SK-N-SH (cell line): ENCODE results near the gene POLN.

Experiments
- CHD2 ChIP-seq: fragments of 150-350 bp; IDR thresholded peaks from 2 replicates; pipeline ENCODE4 v1.6.1; 2018; ENCODE audit warnings: low read length; ENCODE audit not compliant: partially characterized antibody
- CTCF ChIP-seq: fragments of 200-600 bp; sonication (generic); IDR thresholded peaks from 2 replicates; pipeline ENCODE4 v1.6.1; 2017; ENCODE audit warnings: antibody characterized with exemption, mild to moderate bottlenecking, moderate library complexity
- EP300 ChIP-seq, 2 experiments: IDR thresholded peaks; 2 replicates each; pipeline versions ENCODE4 v1.4.0 to v1.6.1; 2012; ENCODE audit warnings: borderline replicate concordance in 1 of 2, low read depth in 1 of 2, low read length in 1 of 2
- EZH2phosphoT487 ChIP-seq: fragments of 200-600 bp; sonication (generic); IDR thresholded peaks from 2 replicates; pipeline ENCODE4 v1.6.1; 2017; ENCODE audit warnings: low read depth, mixed run types, mild to moderate bottlenecking, antibody characterized with exemption, moderate library complexity, borderline replicate concordance
- FOXJ3 ChIP-seq: sonication (generic); formaldehyde crosslinking; IDR thresholded peaks from 2 replicates; pipeline ENCODE4 v1.5.1; 2020; ENCODE audit warnings: mild to moderate bottlenecking, missing genetic modification reagents
- GABPA ChIP-seq: IDR thresholded peaks from 2 replicates; pipeline ENCODE4 v1.4.0; 2012; ENCODE audit warnings: low read depth, mild to moderate bottlenecking
- NRF1 ChIP-seq: IDR thresholded peaks from 2 replicates; pipeline ENCODE4 v1.6.1; 2012; ENCODE audit warnings: low read depth, mild to moderate bottlenecking, low read length
- POLR2AphosphoS5 ChIP-seq: IDR thresholded peaks from 2 replicates; pipeline ENCODE4 v1.6.1; 2012; ENCODE audit warnings: low read depth, low read length
- RCOR1 ChIP-seq: fragments of 150-350 bp; IDR thresholded peaks from 2 replicates; pipeline ENCODE4 v1.6.1; 2017; ENCODE audit warnings: antibody characterized with exemption, low read length
- SMC3 ChIP-seq: IDR thresholded peaks from 2 replicates; pipeline ENCODE4 v1.6.1; 2012; ENCODE audit warnings: low read depth, low read length, improper control_type of control experiment
- USF1 ChIP-seq: IDR thresholded peaks from 2 replicates; pipeline ENCODE4 v1.4.0; 2012; ENCODE audit warnings: low read depth, borderline replicate concordance
- YY1 ChIP-seq: IDR thresholded peaks from 2 replicates; pipeline ENCODE4 v1.4.0; 2012; ENCODE audit warnings: low read depth, mild to moderate bottlenecking

GRCh38 chr4:2254665-2255500 is 13.0 kb upstream of the POLN start:
- no peak for TF ChIP-seq POLR2AphosphoS5
- no peak for TF ChIP-seq FOXJ3
- TF ChIP-seq CTCF, result no peak
- no peak for TF ChIP-seq RCOR1
- no peak for TF ChIP-seq EZH2phosphoT487
- no peak for TF ChIP-seq YY1
- no peak for TF ChIP-seq EP300 (IDR thresholded peaks at IDR 0.05; ENCODE audit: borderline replicate concordance in 1 of 2, low read depth in 1 of 2, low read length in 1 of 2)
- no peak for TF ChIP-seq GABPA
- TF ChIP-seq USF1, result no peak
- no peak for TF ChIP-seq CHD2
- TF ChIP-seq NRF1, result no peak
- no peak for TF ChIP-seq SMC3
